HG02885 (cell line): ENCODE data around the gene ITIH2.

Experiments
- ATAC-seq: cut with Tn5 transposase; IDR thresholded peaks from one replicate; pipeline ENCODE4 v1.9.1; 2021; ENCODE audit warnings: mild to moderate bottlenecking; ENCODE audit not compliant: unreplicated experiment, poor library complexity

ITIH2 gene

GRCh38 chr10:7789390-7789789 is 86.3 kb downstream of the ITIH2 start:
- ATAC-seq, result no peak

GRCh38 chr10:7792541-7792940 is 89.4 kb downstream of the ITIH2 start:
- no peak for ATAC-seq

GRCh38 chr10:7794251-7795026 is 91.3 kb downstream of the ITIH2 start:
- ATAC-seq, result no peak

GRCh38 chr10:7795605-7796004 is 92.5 kb downstream of the ITIH2 start:
- ATAC-seq, result no peak

- ATAC-seq, result no peak
These were observed 94.5 kb downstream of the ITIH2 start for GRCh38 chr10:7797582-7797981.
